Lower leg skin (tissue), 4 donors: Measurements from ENCODE around the gene DMBT1. TPM values are rescaled to one million over a fixed set of nuclear protein-coding genes. Genes with fewer than 3 reads are reported as not detected.

Source experiments
- DNase-seq, 2 donors: peaks; one replicate each; pipeline ENCODE4 v3.0.0-alpha.2; 2019; ENCODE audit warnings: low spot score in 2 of 2
- H3K4me3 ChIP-seq: fragments of 200-600 bp; sonication (generic); 2 replicates; pipeline ENCODE4 v1.5.1; 2017; ENCODE audit warnings: mild to moderate bottlenecking, low read depth; ENCODE audit not compliant: poor library complexity, severe bottlenecking
- POLR2A ChIP-seq, 2 donors: fragments of 450-650 bp; IDR thresholded peaks; one replicate each; pipeline ENCODE4 v1.6.1; 2016 to 2017; ENCODE audit warnings: antibody characterized with exemption in 2 of 2, mild to moderate bottlenecking in 1 of 2, moderate library complexity in 1 of 2
- WGBS, 2 donors: methylation state at CpG; one replicate each; pipeline ENCODE4 v1.1.5; 2018; 5-methylcytosine and 5-hydroxymethylcytosine counted together
- intact Hi-C: fragments of 100-400 bp; cut with DNase I; formaldehyde crosslinking; loops from one replicate; pipeline ENCODE4 v1.15.0; 2023; ENCODE audit warnings: low total_unique reads
- total RNA-seq, 4 donors: library from RNA; depleted of rRNA; stranded (reverse); fragments of >200 nt; gene quantifications; one replicate each; pipeline ENCODE4 v1.1.0, GENCODE V29; 2016
- TF ChIP-seq, protein P1 (sequence below), 3 donors: fragments of 450-650 bp; IDR thresholded peaks; one replicate each; pipeline ENCODE4 v1.5.1; 2016; ENCODE audit warnings: antibody characterized with exemption in 3 of 3, mild to moderate bottlenecking in 3 of 3, moderate library complexity in 2 of 3

DMBT1 gene
- total RNA-seq, 4 donors from 2014 or later = 0.04 to 0.29 (median 0.26) TPM; not detected in 1

DNA sequence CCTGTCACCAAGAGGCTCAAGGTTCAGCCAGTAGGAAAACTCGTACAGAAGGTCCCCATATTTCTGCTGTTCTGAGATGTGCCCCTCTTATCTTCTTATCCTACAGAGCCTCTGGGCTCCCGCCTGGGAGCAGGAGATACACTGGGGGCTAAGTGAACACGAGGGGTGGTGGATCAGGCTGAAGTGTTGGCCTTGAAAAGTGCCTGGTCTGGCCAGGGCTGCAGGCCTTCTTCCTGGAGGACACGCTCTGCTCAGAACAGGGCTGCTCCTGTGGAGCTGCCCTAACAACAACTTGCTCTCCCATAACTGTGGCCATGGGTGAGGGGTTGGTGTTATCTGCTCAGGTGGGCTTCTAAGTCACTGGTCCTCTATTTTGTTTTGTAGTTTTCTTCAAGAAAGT is 105.4 kb downstream of the DMBT1 start:
- H3K4me3 ChIP-seq = no peak overlapping the region
- peak in 1 of 2 donors; percentile 53 for DNase-seq
- TF ChIP-seq, protein P1, sequence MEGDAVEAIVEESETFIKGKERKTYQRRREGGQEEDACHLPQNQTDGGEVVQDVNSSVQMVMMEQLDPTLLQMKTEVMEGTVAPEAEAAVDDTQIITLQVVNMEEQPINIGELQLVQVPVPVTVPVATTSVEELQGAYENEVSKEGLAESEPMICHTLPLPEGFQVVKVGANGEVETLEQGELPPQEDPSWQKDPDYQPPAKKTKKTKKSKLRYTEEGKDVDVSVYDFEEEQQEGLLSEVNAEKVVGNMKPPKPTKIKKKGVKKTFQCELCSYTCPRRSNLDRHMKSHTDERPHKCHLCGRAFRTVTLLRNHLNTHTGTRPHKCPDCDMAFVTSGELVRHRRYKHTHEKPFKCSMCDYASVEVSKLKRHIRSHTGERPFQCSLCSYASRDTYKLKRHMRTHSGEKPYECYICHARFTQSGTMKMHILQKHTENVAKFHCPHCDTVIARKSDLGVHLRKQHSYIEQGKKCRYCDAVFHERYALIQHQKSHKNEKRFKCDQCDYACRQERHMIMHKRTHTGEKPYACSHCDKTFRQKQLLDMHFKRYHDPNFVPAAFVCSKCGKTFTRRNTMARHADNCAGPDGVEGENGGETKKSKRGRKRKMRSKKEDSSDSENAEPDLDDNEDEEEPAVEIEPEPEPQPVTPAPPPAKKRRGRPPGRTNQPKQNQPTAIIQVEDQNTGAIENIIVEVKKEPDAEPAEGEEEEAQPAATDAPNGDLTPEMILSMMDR (IDR thresholded peaks at IDR 0.05) = no peak
- no peak for TF ChIP-seq POLR2A (IDR thresholded peaks at IDR 0.05)
- 84 to 85% methylated on average over 3 to 4 of the region's 4 CpGs for WGBS, 2 donors
- intact Hi-C loops = no loop called here

DNA sequence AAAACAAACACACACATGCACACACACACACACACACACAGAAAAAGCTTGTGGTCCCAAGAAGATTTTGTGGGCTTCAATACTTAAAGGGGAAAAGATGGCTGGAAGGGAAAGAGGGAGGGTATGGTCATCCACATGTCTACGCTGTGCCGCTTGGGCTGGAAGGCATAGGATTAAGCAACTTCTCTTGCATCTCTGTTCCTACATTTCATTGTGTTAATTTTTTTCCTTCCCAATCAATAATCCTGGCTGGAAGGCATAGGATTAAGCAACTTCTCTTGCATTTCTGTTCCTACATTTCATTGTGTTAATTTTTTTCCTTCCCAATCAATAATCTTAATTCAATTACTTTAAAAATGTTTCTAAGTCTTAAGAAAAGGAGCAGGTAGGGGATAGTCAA is 108.5 kb downstream of the DMBT1 start:
- no peak for TF ChIP-seq POLR2A (IDR thresholded peaks at IDR 0.05)
- TF ChIP-seq, protein P1 (IDR thresholded peaks at IDR 0.05) = no peak
- no peak for DNase-seq
- no peak overlapping the region for H3K4me3 ChIP-seq
- intact Hi-C loops = no loop called here
- WGBS, 2 donors = 90 to 95% methylated on average over 2 of the region's 2 CpGs

DNA sequence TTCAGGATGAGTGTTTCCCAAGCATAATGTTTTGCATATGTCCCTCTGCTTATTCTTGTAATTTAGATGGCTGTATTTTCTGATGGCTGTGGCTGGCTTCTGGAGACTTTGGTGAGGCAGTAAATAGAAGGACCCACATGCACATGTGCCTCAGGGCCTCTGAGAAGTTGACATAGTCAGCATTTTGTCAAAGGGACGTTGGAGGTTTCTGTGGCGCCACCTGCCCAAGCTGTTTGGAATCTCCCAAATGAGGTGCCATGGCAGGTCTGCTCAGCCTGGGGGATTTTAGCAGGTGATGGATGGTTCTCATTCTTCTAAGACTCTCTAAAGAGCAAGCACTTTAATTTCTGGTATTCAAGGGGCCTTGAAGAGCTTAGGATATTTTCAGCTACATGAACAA is 109.3 kb downstream of the DMBT1 start:
- H3K4me3 ChIP-seq = no peak overlapping the region
- TF ChIP-seq, protein P1 (IDR thresholded peaks at IDR 0.05) = no peak
- TF ChIP-seq POLR2A (IDR thresholded peaks at IDR 0.05) = no peak
- WGBS, 2 donors = 50 to 61% methylated on average over 2 of the region's 2 CpGs
- DNase-seq = no peak
- intact Hi-C loops = no loop called here

DNA sequence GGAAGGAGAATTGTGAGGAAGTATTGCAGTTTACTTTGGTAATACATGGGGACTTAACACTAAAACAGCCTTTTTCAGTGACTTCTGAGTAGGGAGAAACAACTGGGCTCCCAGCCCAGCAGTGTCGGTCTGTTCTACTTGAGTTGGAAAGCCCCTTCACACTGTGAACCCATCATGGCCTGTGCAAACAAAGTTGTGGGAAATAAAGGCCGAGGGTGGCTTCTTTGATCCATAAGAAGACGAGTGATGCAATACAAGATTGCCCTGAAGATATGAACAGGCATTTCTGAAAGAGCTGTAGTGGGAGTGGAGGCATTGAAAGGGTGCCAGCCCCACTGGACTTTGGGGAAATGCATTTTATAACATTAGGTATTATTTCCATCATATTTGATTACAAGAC is 110.8 kb downstream of the DMBT1 start:
- WGBS, 2 donors = 35 to 36% methylated on average over 3 of the region's 3 CpGs
- TF ChIP-seq, protein P1 (IDR thresholded peaks at IDR 0.05) = no peak
- no peak for TF ChIP-seq POLR2A (IDR thresholded peaks at IDR 0.05)
- H3K4me3 ChIP-seq = no peak overlapping the region
- DNase-seq = no peak
- intact Hi-C loops = no loop called here

DNA sequence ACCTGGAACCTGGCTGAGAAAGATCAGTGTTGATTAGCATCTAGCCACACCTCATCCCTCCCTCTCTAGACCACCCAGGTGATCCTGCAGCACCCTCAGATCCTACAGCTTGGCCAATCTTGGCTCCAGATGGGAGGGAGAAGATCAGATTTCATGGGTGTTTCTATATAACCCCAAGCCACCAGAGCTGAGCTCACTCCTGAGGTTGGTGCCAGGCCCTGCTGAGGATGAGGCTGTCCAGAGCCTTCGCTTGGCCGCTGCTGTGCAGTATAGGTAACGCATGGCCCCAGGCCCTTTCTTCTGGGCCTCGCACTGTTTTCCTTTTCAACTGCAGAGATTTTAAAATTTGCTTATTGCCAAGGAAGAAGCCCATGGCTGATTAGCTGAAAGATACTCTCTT is 112.1 kb downstream of the DMBT1 start:
- WGBS, 2 donors = 64 to 68% methylated on average over 4 of the region's 4 CpGs
- H3K4me3 ChIP-seq = no peak overlapping the region
- no peak for DNase-seq
- TF ChIP-seq POLR2A (IDR thresholded peaks at IDR 0.05) = no peak
- TF ChIP-seq, protein P1 (IDR thresholded peaks at IDR 0.05) = no peak
- intact Hi-C loops = no loop called here

DNA sequence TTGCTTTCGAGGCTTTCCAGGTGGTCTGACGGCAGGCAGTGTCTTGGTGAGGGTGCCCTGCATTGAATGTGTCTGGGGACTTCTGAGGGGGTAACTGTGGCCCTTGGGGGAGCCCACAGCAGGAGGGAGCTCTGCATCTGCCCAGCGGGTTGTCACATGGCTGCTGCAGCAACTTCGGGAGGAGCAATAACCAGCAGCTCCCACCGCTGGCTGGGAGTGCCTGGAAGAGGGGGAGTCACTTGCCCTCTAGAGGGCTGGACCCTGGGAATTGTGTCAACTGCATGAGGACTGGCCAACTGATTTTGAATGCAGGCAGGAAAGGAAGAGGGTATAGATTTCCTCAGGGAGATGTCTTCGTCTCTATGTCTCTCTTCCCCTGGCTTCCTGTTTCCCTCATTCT is 112.7 kb downstream of the DMBT1 start:
- intact Hi-C loops = no loop called here
- no peak for TF ChIP-seq POLR2A (IDR thresholded peaks at IDR 0.05)
- TF ChIP-seq, protein P1 (IDR thresholded peaks at IDR 0.05) = no peak
- DNase-seq = no peak
- no peak overlapping the region for H3K4me3 ChIP-seq
- 64 to 76% methylated on average over 6 of the region's 6 CpGs for WGBS, 2 donors
